VCaP (cell line): Measurements from ENCODE around the gene RAB6D.
"Not testable (repeated sequence)": the region's sequence is repeated elsewhere in the genome, so short reads cannot be mapped to it uniquely, and the experiment has no call there.

ENCODE experiments used
- H3K27ac ChIP-seq: fragments of 450-650 bp; 2 replicates; pipeline ENCODE4 v1.5.1; 2017
- CTCF ChIP-seq: fragments of 450-650 bp; conservative IDR thresholded peaks from 2 replicates; pipeline ENCODE4 v1.5.1; 2017; ENCODE audit warnings: mild to moderate bottlenecking, moderate library complexity

The RAB6D gene

GRCh38 chr2:131365452-131365851 is 1.5 kb upstream of the RAB6D start:
- H3K27ac ChIP-seq: no peak overlapping the region
- no peak for TF ChIP-seq CTCF

- not testable (repeated sequence) for H3K27ac ChIP-seq
Observed at GRCh38 chr2:131363213-131363612, 755 bp downstream of the RAB6D start.

- TF ChIP-seq CTCF: 0 out of 2 replicates have a peak, but pooled peaks have one; percentile 12
- H3K27ac ChIP-seq: not testable (repeated sequence)
Observed at GRCh38 chr2:131361773-131362172, 2.2 kb downstream of the RAB6D start.

- not testable (repeated sequence) for H3K27ac ChIP-seq
Observed at GRCh38 chr2:131353167-131353697, 10.7 kb downstream of the RAB6D start.

GRCh38 chr2:131349021-131349420 is 14.9 kb downstream of the RAB6D start:
- H3K27ac ChIP-seq: no peak overlapping the region
- no peak for TF ChIP-seq CTCF

- H3K27ac ChIP-seq: not testable (repeated sequence)
Observed at GRCh38 chr2:131347035-131347434, 16.9 kb downstream of the RAB6D start.

GRCh38 chr2:131339307-131339706 is 24.7 kb downstream of the RAB6D start:
- not testable (repeated sequence) for H3K27ac ChIP-seq

- not testable (repeated sequence) for H3K27ac ChIP-seq
- TF ChIP-seq CTCF: peak; percentile 54
Observed at GRCh38 chr2:131335319-131335718, 28.6 kb downstream of the RAB6D start.

GRCh38 chr2:131332709-131333108 is 31.3 kb downstream of the RAB6D start:
- H3K27ac ChIP-seq: not testable (repeated sequence)

- H3K27ac ChIP-seq: not testable (repeated sequence)
Observed at GRCh38 chr2:131331000-131331399, 33.0 kb downstream of the RAB6D start.

GRCh38 chr2:131322209-131322608 is 41.8 kb downstream of the RAB6D start:
- no peak overlapping the region for H3K27ac ChIP-seq
- no peak for TF ChIP-seq CTCF

- not testable (repeated sequence) for H3K27ac ChIP-seq
Observed at GRCh38 chr2:131321344-131321743, 42.6 kb downstream of the RAB6D start.

GRCh38 chr2:131311001-131311400 is 53.0 kb downstream of the RAB6D start:
- not testable (repeated sequence) for H3K27ac ChIP-seq
